LNCaP clone FGC (cell line): ENCODE results near the gene USP43.

Experiments
- DNase-seq: peaks from one replicate; pipeline ENCODE4 v3.0.0-alpha.2; 2011; ENCODE audit warnings: low read depth
- H3K4me3 ChIP-seq: 2 replicates; pipeline ENCODE4 v1.5.1; 2011; ENCODE audit warnings: mild to moderate bottlenecking, low read depth, low read length, control low read depth
- CTCF ChIP-seq: IDR thresholded peaks from 2 replicates; pipeline ENCODE4 v1.5.1; 2012; ENCODE audit warnings: mild to moderate bottlenecking; ENCODE audit not compliant: control insufficient read depth, insufficient read depth; ENCODE audit errors: extremely low read depth

Gene USP43

GRCh38 chr17:9676084-9676483, 30.8 kb downstream of the USP43 start:
- TF ChIP-seq CTCF = peak; percentile 34
- DNase-seq = no peak

GRCh38 chr17:9676820-9677310, 31.5 kb downstream of the USP43 start:
- no peak overlapping the region for H3K4me3 ChIP-seq
- no peak for TF ChIP-seq CTCF
- DNase-seq = no peak

More at GRCh38 chr17:9676084-9676483, 30.8 kb downstream of the USP43 start:
- no peak overlapping the region for H3K4me3 ChIP-seq

- DNase-seq = no peak
- TF ChIP-seq CTCF = no peak
- H3K4me3 ChIP-seq = no peak overlapping the region
Measured at GRCh38 chr17:9677411-9677810, 32.1 kb downstream of the USP43 start.

- no peak for DNase-seq
- no peak overlapping the region for H3K4me3 ChIP-seq
- TF ChIP-seq CTCF = no peak
Measured at GRCh38 chr17:9677896-9678295, 32.6 kb downstream of the USP43 start.

DNA sequence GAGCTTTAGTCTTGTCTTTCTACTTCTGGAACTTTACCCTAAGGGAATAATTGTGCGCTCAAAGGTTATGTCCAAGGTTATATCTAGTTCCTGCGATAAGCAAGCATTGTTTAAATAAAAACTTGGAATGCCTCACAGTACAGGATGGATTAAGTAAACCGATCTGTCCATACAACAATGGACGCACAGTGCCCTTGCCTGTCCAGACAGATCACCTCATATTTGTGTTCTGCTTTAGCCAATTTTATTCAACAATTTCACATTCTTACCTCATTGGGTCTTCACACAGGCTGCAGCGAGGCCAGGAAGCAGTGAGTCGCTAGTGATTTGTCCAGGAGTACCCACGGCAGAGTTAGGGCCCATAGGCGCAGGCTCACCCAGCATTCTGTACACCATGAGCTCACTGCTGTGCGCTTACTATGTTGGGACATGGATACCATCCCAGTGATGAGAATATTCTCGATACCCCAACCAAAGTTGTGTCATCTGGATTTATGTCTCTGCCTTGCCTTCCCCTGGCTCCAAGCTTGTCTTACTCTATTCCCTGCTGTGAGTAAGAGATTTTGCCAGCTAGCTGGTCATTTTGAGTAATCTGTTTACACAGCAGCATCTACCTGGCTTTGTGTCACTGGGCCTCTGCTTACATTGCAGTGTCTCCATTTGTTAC, 39.8 kb downstream of the USP43 start:
- peak; percentile 98 for DNase-seq
- no peak for TF ChIP-seq CTCF
- H3K4me3 ChIP-seq = peak overlapping the region; percentile 21

GRCh38 chr17:9693755-9694154, 48.4 kb downstream of the USP43 start:
- no peak for DNase-seq
- TF ChIP-seq CTCF = no peak

More at GRCh38 chr17:9693755-9694154, 48.4 kb downstream of the USP43 start:
- H3K4me3 ChIP-seq = no peak overlapping the region
